ENCODE data around the gene DHRS7B. TPM values are rescaled to one million over a fixed set of nuclear protein-coding genes. Genes with fewer than 3 reads are reported as not detected.
"Not testable (repeated sequence)": the region's sequence is repeated elsewhere in the genome, so short reads cannot be mapped to it uniquely, and the experiment has no call there.

The DHRS7B gene
- total RNA-seq = 19.1 and 21.8 TPM in 2 replicates

DNA sequence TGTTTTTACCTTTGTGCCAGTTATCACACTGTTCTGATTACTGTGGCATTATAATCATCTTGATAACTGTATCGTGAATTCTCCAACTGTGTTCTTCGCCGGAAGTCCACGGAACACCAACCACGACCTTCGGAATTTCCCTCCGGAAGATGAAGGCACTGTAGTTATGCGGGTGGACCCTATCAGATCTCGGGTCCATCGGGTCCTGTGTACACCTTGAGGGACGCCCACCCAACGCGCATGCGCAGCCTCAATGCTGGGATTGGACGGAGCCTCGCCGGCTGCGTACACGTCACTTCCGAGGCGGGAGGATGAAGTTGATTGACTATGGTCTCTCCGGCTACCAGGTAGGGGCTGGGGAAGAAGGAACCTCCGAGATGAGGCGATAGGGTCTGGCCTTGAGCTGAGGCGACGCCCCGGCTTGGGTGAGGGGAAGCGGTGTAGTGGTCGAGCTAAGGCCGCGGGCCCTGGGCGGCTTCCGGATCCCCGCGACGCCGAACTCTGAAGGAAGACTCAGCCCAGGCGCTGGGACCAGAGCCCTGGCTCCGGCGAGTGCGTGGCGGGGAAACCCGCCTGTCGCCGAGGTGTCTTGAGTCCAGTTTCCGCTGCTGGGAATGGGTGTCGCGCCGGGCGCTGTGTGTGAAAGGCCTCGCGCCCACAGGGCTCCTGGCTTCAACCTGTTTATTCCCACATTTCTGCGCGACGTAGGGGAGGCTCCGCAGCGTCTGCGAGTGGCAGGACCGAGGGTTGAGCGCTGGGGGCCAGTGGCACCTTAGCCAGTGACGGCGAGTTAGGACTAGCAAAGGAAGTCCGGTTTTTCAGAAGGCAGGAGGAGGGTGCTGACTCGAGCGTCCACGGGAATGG is at the start of gene DHRS7B:
TSS of gene DHRS7B (plus strand) at position 320 of the 864 bp plus-strand sequence. CDS start at position 328, 8 bp downstream.
- peak; percentile 62 for DNase-seq (ENCODE audit: low read depth)
- peak within 1 kb of the TSS; percentile 93 for H3K4me3 ChIP-seq (ENCODE audit: low read depth, low read length)
- no peak for TF ChIP-seq CTCF (conservative IDR thresholded peaks at IDR 0.05; ENCODE audit: low read depth, low read length)

DNA sequence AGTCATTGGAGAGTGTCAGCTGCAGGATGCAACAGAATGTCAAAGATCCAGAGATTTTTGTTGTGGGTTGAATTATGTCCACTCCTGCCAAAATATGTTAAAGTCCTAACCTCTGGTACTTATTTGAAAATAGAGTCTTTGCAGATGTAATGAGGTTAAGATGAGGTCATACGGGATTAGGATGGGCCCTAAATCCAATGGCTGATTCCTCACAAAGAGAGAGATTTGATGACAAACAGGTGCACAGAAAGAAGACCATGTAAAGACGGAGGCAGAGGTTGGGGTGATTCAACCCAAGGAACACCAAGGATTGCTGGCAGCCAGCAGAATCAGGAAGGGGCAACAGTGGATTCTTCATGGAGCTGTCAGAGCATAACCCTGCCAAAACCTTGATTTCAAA is 49.5 kb upstream of the DHRS7B start:
- TF ChIP-seq CTCF (conservative IDR thresholded peaks at IDR 0.05; ENCODE audit: low read depth, low read length) = no peak

GRCh38 chr17:21078016-21078780 is 48.6 kb upstream of the DHRS7B start:
- no peak overlapping the region for H3K4me3 ChIP-seq (ENCODE audit: low read depth, low read length)
- no peak for TF ChIP-seq CTCF (conservative IDR thresholded peaks at IDR 0.05; ENCODE audit: low read depth, low read length)
- DNase-seq (ENCODE audit: low read depth) = no peak

More for the DNA sequence above, 49.5 kb upstream of the DHRS7B start:
- DNase-seq (ENCODE audit: low read depth) = no peak
- no peak overlapping the region for H3K4me3 ChIP-seq (ENCODE audit: low read depth, low read length)

DNA sequence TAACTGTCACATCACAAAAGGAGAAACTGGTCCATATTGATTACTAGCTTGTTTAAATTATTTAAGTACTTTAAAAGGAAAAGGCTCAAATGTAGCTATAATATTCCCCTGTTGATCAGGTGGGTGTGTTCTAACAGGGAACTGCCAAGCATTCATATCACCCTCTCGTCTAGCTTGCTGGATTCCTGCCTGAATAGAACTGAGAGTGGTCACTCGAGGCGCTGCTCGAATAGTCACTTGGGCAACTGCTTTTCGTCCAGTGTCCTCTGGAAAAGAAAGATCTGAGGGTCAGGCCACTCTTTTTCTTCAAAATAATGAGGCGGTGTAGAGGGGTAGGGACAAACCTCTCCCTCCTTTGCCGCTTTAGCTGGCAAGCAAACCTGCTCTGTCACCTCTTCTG is 47.6 kb upstream of the DHRS7B start:
- no peak overlapping the region for H3K4me3 ChIP-seq (ENCODE audit: low read depth, low read length)
- TF ChIP-seq CTCF (conservative IDR thresholded peaks at IDR 0.05; ENCODE audit: low read depth, low read length) = no peak
- no peak for DNase-seq (ENCODE audit: low read depth)

DNA sequence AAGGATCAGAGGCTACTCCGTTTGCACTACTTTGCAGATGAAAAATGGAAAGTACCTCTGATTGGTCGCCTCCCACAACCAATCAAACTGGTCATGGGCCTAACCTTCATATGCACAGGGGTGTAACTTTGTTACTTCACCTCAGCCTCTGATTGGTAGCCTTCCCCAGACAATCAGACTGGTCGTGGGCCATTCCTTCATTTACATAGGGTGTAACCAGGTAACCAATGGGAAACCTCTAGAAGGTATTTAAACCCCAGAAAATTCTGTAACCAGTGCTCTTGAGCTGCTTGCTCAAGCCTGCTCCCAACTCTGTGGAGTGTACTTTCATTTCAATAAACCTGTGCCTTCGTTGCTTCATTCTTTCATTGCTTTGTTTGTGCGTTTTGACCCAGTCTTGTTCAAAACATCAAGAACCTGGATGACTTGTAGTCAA is 44.7 kb upstream of the DHRS7B start:
- TF ChIP-seq CTCF (conservative IDR thresholded peaks at IDR 0.05; ENCODE audit: low read depth, low read length) = no peak
- DNase-seq (ENCODE audit: low read depth) = no peak
- H3K4me3 ChIP-seq (ENCODE audit: low read depth, low read length) = no peak overlapping the region

DNA sequence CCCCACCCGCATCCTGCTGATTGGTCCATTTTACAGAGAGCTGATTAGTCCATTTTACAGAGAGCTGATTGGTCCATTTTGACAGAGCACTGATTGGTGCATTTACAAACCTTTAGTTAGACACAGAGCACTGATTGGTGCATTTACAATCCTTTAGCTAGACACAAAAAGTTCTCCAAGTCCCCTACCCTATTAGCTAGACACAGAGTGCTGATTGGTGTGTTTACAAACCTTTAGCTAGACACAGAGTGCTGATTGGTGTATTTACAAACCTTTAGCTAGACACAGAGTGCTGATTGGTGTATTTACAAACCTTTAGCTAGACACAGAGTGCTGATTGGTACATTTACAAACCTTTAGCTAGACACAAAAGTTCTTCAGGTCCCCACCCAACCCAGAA is 41.5 kb upstream of the DHRS7B start:
- not testable (repeated sequence) for H3K4me3 ChIP-seq (ENCODE audit: low read depth, low read length); DNase-seq (ENCODE audit: low read depth)

- TF ChIP-seq CTCF (conservative IDR thresholded peaks at IDR 0.05; ENCODE audit: low read depth, low read length) = no peak
- DNase-seq (ENCODE audit: low read depth) = no peak
- H3K4me3 ChIP-seq (ENCODE audit: low read depth, low read length) = no peak overlapping the region
These were observed 41.1 kb upstream of the DHRS7B start for GRCh38 chr17:21085707-21086106.
